Measurements from ENCODE around the gene IL22.

Gene IL22

DNA sequence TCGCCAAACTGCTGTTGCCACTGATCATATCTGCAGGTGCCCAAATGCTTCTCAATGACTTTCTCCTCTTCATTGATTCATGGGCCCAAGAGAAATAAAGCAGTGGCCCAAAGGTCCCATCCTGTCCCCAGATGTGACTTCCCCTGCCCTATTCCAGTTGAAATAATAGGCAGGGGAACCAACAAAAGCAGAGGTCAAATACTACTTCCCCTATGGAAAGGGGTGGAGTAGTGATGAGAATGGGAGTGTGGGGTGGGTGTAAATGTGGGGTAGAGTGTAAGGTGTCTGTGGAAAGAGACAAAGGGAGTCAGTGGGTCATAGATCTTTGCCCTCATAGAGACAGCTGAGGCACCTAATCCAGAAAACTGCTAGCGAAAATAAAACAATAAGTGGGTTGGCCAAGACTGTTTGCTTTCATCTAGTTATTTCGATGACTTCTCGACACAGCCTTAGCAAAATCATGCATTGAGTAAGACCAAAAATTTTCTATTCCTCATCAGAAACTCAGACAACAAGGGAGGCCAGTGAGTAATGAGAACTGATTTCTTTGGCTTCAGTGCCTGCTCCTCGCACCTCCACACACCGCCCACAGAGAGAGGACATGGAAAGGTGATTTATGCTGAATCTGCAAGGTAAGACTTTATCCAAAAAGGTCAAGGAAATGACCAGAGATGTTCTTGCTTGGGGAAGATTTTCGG lies 10.9 kb upstream of the IL22 start:
- TF ChIP-seq, protein P1, sequence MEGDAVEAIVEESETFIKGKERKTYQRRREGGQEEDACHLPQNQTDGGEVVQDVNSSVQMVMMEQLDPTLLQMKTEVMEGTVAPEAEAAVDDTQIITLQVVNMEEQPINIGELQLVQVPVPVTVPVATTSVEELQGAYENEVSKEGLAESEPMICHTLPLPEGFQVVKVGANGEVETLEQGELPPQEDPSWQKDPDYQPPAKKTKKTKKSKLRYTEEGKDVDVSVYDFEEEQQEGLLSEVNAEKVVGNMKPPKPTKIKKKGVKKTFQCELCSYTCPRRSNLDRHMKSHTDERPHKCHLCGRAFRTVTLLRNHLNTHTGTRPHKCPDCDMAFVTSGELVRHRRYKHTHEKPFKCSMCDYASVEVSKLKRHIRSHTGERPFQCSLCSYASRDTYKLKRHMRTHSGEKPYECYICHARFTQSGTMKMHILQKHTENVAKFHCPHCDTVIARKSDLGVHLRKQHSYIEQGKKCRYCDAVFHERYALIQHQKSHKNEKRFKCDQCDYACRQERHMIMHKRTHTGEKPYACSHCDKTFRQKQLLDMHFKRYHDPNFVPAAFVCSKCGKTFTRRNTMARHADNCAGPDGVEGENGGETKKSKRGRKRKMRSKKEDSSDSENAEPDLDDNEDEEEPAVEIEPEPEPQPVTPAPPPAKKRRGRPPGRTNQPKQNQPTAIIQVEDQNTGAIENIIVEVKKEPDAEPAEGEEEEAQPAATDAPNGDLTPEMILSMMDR (IDR thresholded peaks at IDR 0.05): no peak
- Histone ChIP-seq H3K27me3 (no peaks in the 10 kb centered on the region), H3K4me3 (no peak overlapping the region), H3K9me3 (no peaks in the 10 kb centered on the region), H3K36me3 (no peaks in the 10 kb centered on the region), H3K27ac (no peak overlapping the region), H3K4me1 (peaks cover 0 to 5% (median 0%) of the 10 kb centered on the region in 4 donors)
- intact Hi-C loops (cut with DNase I; ENCODE audit: low total_unique reads): no loop called here
- no peak for DNase-seq

GRCh38 chr12:68263366-68263765 lies 10.0 kb upstream of the IL22 start:
- Histone ChIP-seq H3K27ac (no peak overlapping the region), H3K4me3 (no peak overlapping the region), H3K9me3 (no peaks in the 10 kb centered on the region), H3K36me3 (no peaks in the 10 kb centered on the region), H3K4me1 (no peaks in the 10 kb centered on the region), H3K27me3 (no peaks in the 10 kb centered on the region)
- TF ChIP-seq, protein P1 (IDR thresholded peaks at IDR 0.05): no peak
- DNase-seq: no peak
- intact Hi-C loops (cut with DNase I; ENCODE audit: low total_unique reads): no loop called here

DNA sequence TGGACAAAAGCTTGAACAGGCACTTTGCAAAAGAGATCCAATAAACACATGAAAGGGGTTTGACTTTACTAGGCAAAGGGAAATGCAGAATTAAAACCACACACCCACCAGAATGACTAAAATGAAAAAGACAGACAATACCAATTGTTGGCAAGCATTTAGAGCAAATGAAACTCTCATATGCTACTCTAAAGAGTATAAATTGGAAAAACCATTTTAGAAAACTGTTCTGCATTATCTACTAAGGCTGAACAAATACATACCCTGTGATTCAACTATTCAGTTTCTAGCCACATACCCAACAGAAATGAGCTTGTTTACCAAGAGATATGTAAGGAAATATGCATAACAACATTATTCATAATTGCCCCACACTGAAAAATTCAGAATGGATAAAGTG lies 8.5 kb upstream of the IL22 start:
- Histone ChIP-seq H3K4me3 (no peak overlapping the region), H3K4me1 (no peaks in the 10 kb centered on the region), H3K27me3 (no peaks in the 10 kb centered on the region), H3K27ac (no peak overlapping the region), H3K36me3 (no peaks in the 10 kb centered on the region), H3K9me3 (no peaks in the 10 kb centered on the region)
- intact Hi-C loops (cut with DNase I; ENCODE audit: low total_unique reads): no loop called here
- DNase-seq: no peak
- TF ChIP-seq, protein P1 (IDR thresholded peaks at IDR 0.05): no peak

- intact Hi-C loops (cut with DNase I; ENCODE audit: low total_unique reads): no loop called here
These were observed 6.7 kb upstream of the IL22 start for GRCh38 chr12:68260153-68260552.

GRCh38 chr12:68259318-68259940 lies 6.0 kb upstream of the IL22 start:
- TF ChIP-seq, protein P1 (IDR thresholded peaks at IDR 0.05): no peak
- no peaks in the 10 kb centered on the region for H3K36me3 ChIP-seq
- H3K4me3 ChIP-seq: no peak overlapping the region
- H3K9me3 ChIP-seq: no peaks in the 10 kb centered on the region
- H3K27ac ChIP-seq: no peak overlapping the region
- DNase-seq: no peak
- intact Hi-C loops (cut with DNase I; ENCODE audit: low total_unique reads): no loop called here
- H3K27me3 ChIP-seq: no peaks in the 10 kb centered on the region
- no peaks in the 10 kb centered on the region for H3K4me1 ChIP-seq

More at GRCh38 chr12:68260153-68260552, 6.7 kb upstream of the IL22 start:
- TF ChIP-seq, protein P1 (IDR thresholded peaks at IDR 0.05): no peak
- H3K9me3 ChIP-seq: no peaks in the 10 kb centered on the region
- no peak overlapping the region for H3K27ac ChIP-seq
- H3K4me1 ChIP-seq: no peaks in the 10 kb centered on the region
- DNase-seq: no peak
- H3K27me3 ChIP-seq: no peaks in the 10 kb centered on the region
- H3K36me3 ChIP-seq: no peaks in the 10 kb centered on the region
- no peak overlapping the region for H3K4me3 ChIP-seq

Data from tibial artery (tissue), 4 donors.